GM23248 (cell line): ENCODE data around the gene SEMA3F. TPM values are rescaled to one million over a fixed set of nuclear protein-coding genes. Genes with fewer than 3 reads are reported as not detected.

Source experiments
- DNase-seq: peaks from one replicate; pipeline ENCODE4 v3.0.0-alpha.2; 2015
- H2AFZ ChIP-seq: fragments of 200-600 bp; sonication (generic); 2 replicates; pipeline ENCODE4 v1.6.1; 2016; ENCODE audit warnings: antibody characterized with exemption
- H3F3A ChIP-seq: fragments of 200-600 bp; sonication (generic); 2 replicates; pipeline ENCODE4 v1.6.1; 2016; ENCODE audit warnings: mild to moderate bottlenecking, antibody characterized with exemption, mixed run types; ENCODE audit not compliant: insufficient read depth
- H3K27ac ChIP-seq: fragments of 200-600 bp; sonication (generic); 2 replicates; pipeline ENCODE4 v1.5.1; 2016; ENCODE audit warnings: mild to moderate bottlenecking
- H3K27me3 ChIP-seq: fragments of 200-600 bp; sonication (generic); replicated peaks from 2 replicates; pipeline ENCODE4 v1.6.1; 2016; ENCODE audit warnings: mild to moderate bottlenecking; ENCODE audit not compliant: insufficient read depth
- H3K36me3 ChIP-seq: fragments of 200-600 bp; sonication (generic); 2 replicates; pipeline ENCODE4 v1.6.1; 2016; ENCODE audit warnings: low read depth, mild to moderate bottlenecking
- H3K4me1 ChIP-seq: fragments of 200-600 bp; sonication (generic); 2 replicates; pipeline ENCODE4 v1.6.1; 2016; ENCODE audit warnings: mild to moderate bottlenecking; ENCODE audit not compliant: insufficient read depth
- H3K4me2 ChIP-seq: fragments of 200-600 bp; sonication (generic); one replicate; pipeline ENCODE4 v1.6.1; 2016; ENCODE audit warnings: mild to moderate bottlenecking; ENCODE audit not compliant: unreplicated experiment
- H3K4me3 ChIP-seq: fragments of 200-600 bp; sonication (generic); 2 replicates; pipeline ENCODE4 v1.5.1; 2016; ENCODE audit warnings: mild to moderate bottlenecking
- H3K79me2 ChIP-seq: fragments of 200-600 bp; sonication (generic); 2 replicates; pipeline ENCODE4 v1.6.1; 2016; ENCODE audit warnings: mild to moderate bottlenecking; ENCODE audit not compliant: insufficient read depth
- H3K9ac ChIP-seq: fragments of 200-600 bp; sonication (generic); 2 replicates; pipeline ENCODE4 v1.6.1; 2016; ENCODE audit warnings: mild to moderate bottlenecking
- H3K9me2 ChIP-seq: fragments of 200-600 bp; sonication (generic); 2 replicates; pipeline ENCODE4 v1.6.1; 2016; ENCODE audit warnings: mixed run types, mild to moderate bottlenecking, moderate library complexity; ENCODE audit not compliant: insufficient read depth
- H3K9me3 ChIP-seq: fragments of 200-600 bp; sonication (generic); one replicate; pipeline ENCODE4 v1.6.1; 2017; ENCODE audit warnings: low read depth
- H4K20me1 ChIP-seq: fragments of 200-600 bp; sonication (generic); 2 replicates; pipeline ENCODE4 v1.6.0; 2016; ENCODE audit not compliant: insufficient read depth
- EZH2 ChIP-seq: fragments of 200-600 bp; sonication (generic); IDR thresholded peaks from 2 replicates; pipeline ENCODE4 v1.6.1; 2018; ENCODE audit warnings: antibody characterized with exemption, mild to moderate bottlenecking; ENCODE audit not compliant: insufficient read depth, poor library complexity, severe bottlenecking
- EZH2phosphoT487 ChIP-seq: fragments of 200-600 bp; sonication (generic); IDR thresholded peaks from 2 replicates; pipeline ENCODE4 v1.6.1; 2018; ENCODE audit warnings: antibody characterized with exemption, moderate library complexity, mild to moderate bottlenecking, low read depth; ENCODE audit not compliant: insufficient read depth
- WGBS, 2 experiments: methylation state at CpG; one replicate each; pipeline ENCODE4 v1.1.6; 2015 to 2017; ENCODE audit warnings: low lambda C conversion rate in 2 of 2, low coverage in 1 of 2; ENCODE audit errors: missing lambda C conversion rate in 2 of 2; 5-methylcytosine and 5-hydroxymethylcytosine counted together
- in situ Hi-C: fragments of 300-500 bp; cut with MboI; formaldehyde crosslinking; loops from 2 replicates; pipeline ENCODE4 v1.15.0; 2020
- polyA plus RNA-seq: library from polyadenylated mRNA; unstranded; fragments of >200 nt; fragmentation: Nextera tagmentation; extraction: Ambion mirVana; gene quantifications from 2 replicates; pipeline ENCODE4 v1.2.1, GENCODE V29; 2016
- total RNA-seq: library from RNA; depleted of rRNA; stranded (reverse); fragments of >200 nt; shearing (Covaris generic); gene quantifications from 2 replicates; pipeline ENCODE4 v1.2.3, GENCODE V29; 2014

The SEMA3F gene
- total and polyA plus RNA-seq, 2 experiments from 2014 or later, result 0.54 to 3.2 TPM

DNA sequence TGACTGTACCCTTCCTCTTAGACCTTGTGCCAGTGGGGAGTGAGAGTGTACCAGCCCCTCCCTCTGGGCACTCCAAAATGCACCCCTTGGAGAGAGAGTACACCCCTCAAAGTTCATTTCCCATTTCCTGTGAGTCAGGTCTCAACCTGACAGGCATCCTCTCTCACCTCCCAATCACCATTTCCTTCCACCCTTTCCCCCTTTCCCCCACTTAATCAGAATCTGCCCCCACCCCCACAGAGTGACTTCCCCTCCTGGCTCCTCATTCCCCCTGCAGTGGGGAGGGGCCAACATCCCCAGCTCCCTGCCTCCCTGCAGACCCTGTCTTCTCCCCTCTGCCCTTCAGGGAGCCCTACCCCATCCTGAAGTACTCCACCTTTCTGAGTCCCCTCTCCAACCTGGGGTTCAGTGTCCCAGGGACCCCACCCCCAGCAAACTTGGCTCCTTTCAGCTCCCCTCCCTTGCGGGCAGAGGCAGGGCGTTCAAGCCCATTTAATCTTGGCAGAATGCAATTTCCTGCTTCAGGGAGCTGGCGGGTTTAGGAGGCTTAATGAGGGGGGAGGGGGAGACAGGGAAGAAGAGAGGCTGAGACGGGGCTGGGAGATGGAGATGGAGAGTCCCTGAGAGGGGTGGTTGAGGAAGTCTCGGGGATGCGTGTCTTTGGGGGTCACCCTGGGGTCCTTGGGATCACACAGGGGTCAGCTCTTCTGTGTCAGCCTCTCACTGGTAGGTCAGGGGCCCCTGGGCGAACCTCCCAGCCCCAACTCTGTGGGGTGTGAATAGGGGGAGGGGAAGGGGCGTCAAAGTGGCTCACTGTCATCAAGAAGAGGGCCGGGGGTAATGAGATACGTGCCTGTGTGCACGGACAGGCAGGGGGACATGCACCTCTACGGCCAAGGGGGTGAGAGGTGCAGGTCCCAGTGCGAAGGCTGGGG lies 16.6 kb upstream of the SEMA3F start:
- Histone ChIP-seq H3F3A (no peaks in the 10 kb centered on the region), H3K9ac (no peak overlapping the region; the same call in 1 of the 2 replicates), H3K79me2 (no peaks in the 10 kb centered on the region), H3K27me3 (no peaks in the 10 kb centered on the region), H3K9me3 (no peaks in the 10 kb centered on the region), H2AFZ (no peak overlapping the region), H3K4me2 (peak overlapping the region; percentile 48), H3K36me3 (no peaks in the 10 kb centered on the region), H4K20me1 (no peaks in the 10 kb centered on the region), H3K4me3 (peak overlapping the region; percentile 18; the same call in 1 of the 2 replicates), H3K27ac (no peak overlapping the region), H3K4me1 (peaks cover 9% of the 10 kb centered on the region), H3K9me2 (no peaks in the 10 kb centered on the region)
- TF ChIP-seq EZH2, result no peak
- no peak for TF ChIP-seq EZH2phosphoT487
- in situ Hi-C loops, result no loop called here
- 34 to 38% methylated on average over 11 to 13 of the region's 13 CpGs for WGBS, 2 experiments
- peak; percentile 37 for DNase-seq

DNA sequence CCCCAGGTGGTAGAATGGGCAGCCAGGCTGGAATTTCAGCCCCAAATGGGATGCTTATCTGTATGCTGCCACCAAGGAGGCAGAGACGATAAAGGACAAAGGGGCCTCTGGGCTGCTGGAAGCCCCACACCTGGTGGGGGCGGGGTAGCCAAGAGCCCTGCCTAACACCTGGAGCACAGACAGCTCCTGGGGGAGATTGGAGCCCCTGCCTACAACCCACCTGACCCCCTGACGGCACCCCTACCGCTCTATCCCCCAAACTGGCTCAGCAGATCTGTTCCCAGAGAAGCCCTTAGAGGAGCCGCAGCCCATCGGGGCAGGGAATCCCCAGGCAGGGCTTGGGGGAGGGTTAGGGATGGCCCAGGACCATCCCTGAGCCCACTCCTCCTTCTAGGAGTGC lies 15.8 kb upstream of the SEMA3F start:
- in situ Hi-C loops, result no loop called here
- no peak for DNase-seq
- no peaks in the 10 kb centered on the region for H3K9me2 ChIP-seq
- no peaks in the 10 kb centered on the region for H4K20me1 ChIP-seq
- H3K4me3 ChIP-seq, result no peak overlapping the region
- H2AFZ ChIP-seq, result no peak overlapping the region
- no peaks in the 10 kb centered on the region for H3K36me3 ChIP-seq
- TF ChIP-seq EZH2, result no peak
- TF ChIP-seq EZH2phosphoT487, result no peak
- no peaks in the 10 kb centered on the region for H3K9me3 ChIP-seq
- no peaks in the 10 kb centered on the region for H3F3A ChIP-seq
- H3K4me2 ChIP-seq, result no peak overlapping the region
- no peaks in the 10 kb centered on the region for H3K27me3 ChIP-seq
- no peak overlapping the region for H3K9ac ChIP-seq
- no peaks in the 10 kb centered on the region for H3K79me2 ChIP-seq
- H3K4me1 ChIP-seq, result peaks cover 9% of the 10 kb centered on the region
- H3K27ac ChIP-seq, result no peak overlapping the region
- WGBS, 2 experiments, result 71 to 83% methylated on average over 6 of the region's 6 CpGs

DNA sequence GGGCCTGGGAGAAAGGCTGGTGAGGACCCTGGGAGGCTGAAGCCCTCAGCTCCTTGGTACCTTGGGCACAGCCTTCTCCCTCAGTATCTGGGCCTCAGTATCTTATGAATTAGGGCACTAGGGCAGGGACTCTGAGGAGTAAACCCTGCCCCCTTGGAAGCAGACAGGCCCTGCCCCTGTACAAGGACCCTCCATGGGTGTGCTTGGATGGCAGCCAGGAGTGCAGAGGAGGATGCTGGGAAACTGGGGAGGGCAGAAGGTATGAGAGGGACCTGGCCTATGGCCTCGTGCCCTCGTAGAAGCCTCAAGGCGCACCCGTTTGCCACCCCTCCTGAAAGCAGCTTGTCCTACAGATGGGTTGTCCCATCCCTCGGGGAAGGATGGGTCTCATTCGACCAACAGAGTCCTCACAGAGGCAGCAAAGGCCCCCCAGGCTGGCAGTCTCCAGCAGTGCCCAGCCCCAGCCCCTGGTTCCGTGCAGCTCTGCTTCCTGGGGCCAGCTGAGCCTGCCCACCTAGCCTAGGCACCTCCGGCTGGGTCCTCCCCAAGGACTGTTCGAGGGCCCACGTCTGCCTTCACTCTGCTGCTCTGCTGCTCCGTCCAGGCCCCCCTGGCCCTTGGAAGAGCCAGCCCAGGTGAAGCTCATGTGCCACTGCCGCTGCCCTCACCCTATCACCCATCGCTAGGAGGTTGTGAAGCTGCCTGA lies 15.3 kb upstream of the SEMA3F start:
- TF ChIP-seq EZH2 (no peak), EZH2phosphoT487 (no peak)
- Histone ChIP-seq H3K27ac (no peak overlapping the region), H4K20me1 (no peaks in the 10 kb centered on the region), H3K27me3 (no peaks in the 10 kb centered on the region), H2AFZ (no peak overlapping the region), H3F3A (no peaks in the 10 kb centered on the region), H3K79me2 (no peaks in the 10 kb centered on the region), H3K36me3 (no peaks in the 10 kb centered on the region), H3K9me3 (no peaks in the 10 kb centered on the region), H3K4me2 (no peak overlapping the region), H3K4me3 (no peak overlapping the region), H3K4me1 (peaks cover 9% of the 10 kb centered on the region), H3K9ac (no peak overlapping the region), H3K9me2 (no peaks in the 10 kb centered on the region)
- in situ Hi-C loops, result no loop called here
- DNase-seq, result no peak
- WGBS, 2 experiments, result 91 to 93% methylated on average over 12 to 13 of the region's 13 CpGs

DNA sequence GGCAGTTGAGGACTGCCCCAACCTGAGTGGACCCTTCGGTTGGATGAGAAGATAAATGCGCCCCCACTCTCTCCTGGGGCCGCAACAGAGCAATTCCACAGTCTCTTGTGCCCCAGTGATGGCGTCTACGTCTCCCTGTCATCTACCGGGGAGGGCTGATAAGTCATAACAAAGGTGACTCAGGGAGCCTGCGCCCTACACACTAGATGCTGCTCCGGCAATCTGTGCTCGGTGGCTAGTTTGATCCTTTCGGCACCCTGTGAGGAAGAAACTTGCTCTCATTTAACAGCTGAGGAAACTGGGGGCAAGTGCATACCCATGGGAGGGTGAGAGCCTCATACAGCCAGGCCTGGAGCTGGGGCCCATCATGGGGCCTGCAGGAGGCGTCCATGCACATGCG lies 14.1 kb upstream of the SEMA3F start:
- TF ChIP-seq EZH2, result no peak
- no peak for TF ChIP-seq EZH2phosphoT487
- no peaks in the 10 kb centered on the region for H3K36me3 ChIP-seq
- H2AFZ ChIP-seq, result no peak overlapping the region
- H4K20me1 ChIP-seq, result no peaks in the 10 kb centered on the region
- H3K9me3 ChIP-seq, result no peaks in the 10 kb centered on the region
- 97% methylated on average over 12 of the region's 12 CpGs for WGBS, 2 experiments
- H3K9me2 ChIP-seq, result no peaks in the 10 kb centered on the region
- H3K9ac ChIP-seq, result no peak overlapping the region
- H3K79me2 ChIP-seq, result no peaks in the 10 kb centered on the region
- H3K4me2 ChIP-seq, result no peak overlapping the region
- in situ Hi-C loops, result no loop called here
- peaks cover 9% of the 10 kb centered on the region for H3K4me1 ChIP-seq
- no peaks in the 10 kb centered on the region for H3K27me3 ChIP-seq
- H3K27ac ChIP-seq, result no peak overlapping the region
- no peak overlapping the region for H3K4me3 ChIP-seq
- DNase-seq, result no peak
- no peaks in the 10 kb centered on the region for H3F3A ChIP-seq
